ENCODE results near the gene ATG13. TPM values are rescaled to one million over a fixed set of nuclear protein-coding genes. Genes with fewer than 3 reads are reported as not detected.

ATG13 gene
- polyA plus RNA-seq, 1 donor (not counting 4 experiments of a cell fraction or from before 2014, with no cell fraction given) = 33.3 TPM

DNA sequence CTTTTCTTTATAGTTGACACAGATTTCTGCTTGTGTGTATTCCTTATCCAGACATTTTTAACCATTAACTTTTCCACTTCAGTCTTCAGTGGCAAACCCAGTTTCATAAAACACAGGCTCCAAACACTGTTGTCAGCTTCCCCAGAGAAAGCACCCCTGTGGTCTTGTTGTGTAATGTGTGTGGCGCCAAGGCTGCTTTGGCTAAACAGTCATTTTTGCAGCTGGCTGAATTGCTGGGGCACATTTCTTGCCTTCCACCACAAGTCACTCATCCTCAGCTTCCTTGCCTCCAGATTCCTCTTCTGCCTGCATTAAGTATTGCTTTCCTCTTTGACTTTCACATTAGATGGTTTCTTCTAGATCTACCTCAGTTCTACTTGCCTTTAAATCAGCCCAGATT lies 42.6 kb downstream of the ATG13 start:
- H4K20me1 ChIP-seq (ENCODE audit: control insufficient read depth, extremely low read depth, insufficient read depth, low read length) = peaks cover 3% of the 10 kb centered on the region
- H3K4me2 ChIP-seq (ENCODE audit: control insufficient read depth, extremely low read depth, insufficient read depth, low read depth, low read length) = no peak overlapping the region
- H3K9ac ChIP-seq (ENCODE audit: control insufficient read depth, extremely low read depth, insufficient read depth, low read length) = no peak overlapping the region
- H3K27me3 ChIP-seq (ENCODE audit: control insufficient read depth, extremely low read depth, insufficient read depth, low read length) = no peaks in the 10 kb centered on the region
- no peaks in the 10 kb centered on the region for H3K79me2 ChIP-seq (ENCODE audit: control insufficient read depth, insufficient read depth, low read length)
- TF ChIP-seq, protein P1, sequence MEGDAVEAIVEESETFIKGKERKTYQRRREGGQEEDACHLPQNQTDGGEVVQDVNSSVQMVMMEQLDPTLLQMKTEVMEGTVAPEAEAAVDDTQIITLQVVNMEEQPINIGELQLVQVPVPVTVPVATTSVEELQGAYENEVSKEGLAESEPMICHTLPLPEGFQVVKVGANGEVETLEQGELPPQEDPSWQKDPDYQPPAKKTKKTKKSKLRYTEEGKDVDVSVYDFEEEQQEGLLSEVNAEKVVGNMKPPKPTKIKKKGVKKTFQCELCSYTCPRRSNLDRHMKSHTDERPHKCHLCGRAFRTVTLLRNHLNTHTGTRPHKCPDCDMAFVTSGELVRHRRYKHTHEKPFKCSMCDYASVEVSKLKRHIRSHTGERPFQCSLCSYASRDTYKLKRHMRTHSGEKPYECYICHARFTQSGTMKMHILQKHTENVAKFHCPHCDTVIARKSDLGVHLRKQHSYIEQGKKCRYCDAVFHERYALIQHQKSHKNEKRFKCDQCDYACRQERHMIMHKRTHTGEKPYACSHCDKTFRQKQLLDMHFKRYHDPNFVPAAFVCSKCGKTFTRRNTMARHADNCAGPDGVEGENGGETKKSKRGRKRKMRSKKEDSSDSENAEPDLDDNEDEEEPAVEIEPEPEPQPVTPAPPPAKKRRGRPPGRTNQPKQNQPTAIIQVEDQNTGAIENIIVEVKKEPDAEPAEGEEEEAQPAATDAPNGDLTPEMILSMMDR (optimal IDR thresholded peaks at IDR 0.05 in 1 of 3, IDR thresholded peaks at IDR 0.05 in 1 of 3, conservative IDR thresholded peaks at IDR 0.05 in 1 of 3; ENCODE audit: extremely low read depth in 1 of 3, insufficient read depth in 2 of 3, low read length in 3 of 3) = no peak
- TF ChIP-seq EZH2 (IDR thresholded peaks at IDR 0.05; ENCODE audit: low read length) = no peak
- peaks cover 17 to 24% of the 10 kb centered on the region in 2 experiments for H3K36me3 ChIP-seq (ENCODE audit: control insufficient read depth in 2 of 2, extremely low read depth in 1 of 2, insufficient read depth in 2 of 2, low read length in 2 of 2)
- no peak for FAIRE-seq
- no peak overlapping the region for H3K4me3 ChIP-seq (ENCODE audit: control insufficient read depth in 2 of 3, extremely low read depth in 1 of 3, insufficient read depth in 2 of 3, low read depth in 1 of 3, low read length in 3 of 3)
- H3K9me1 ChIP-seq (ENCODE audit: control insufficient read depth, extremely low read depth, insufficient read depth, low read length) = no peaks in the 10 kb centered on the region
- no peaks in the 10 kb centered on the region for H3K9me3 ChIP-seq (ENCODE audit: control insufficient read depth, low read depth, low read length)
- H3K4me1 ChIP-seq (ENCODE audit: control insufficient read depth, extremely low read depth, insufficient read depth, low read length) = peaks cover 5% of the 10 kb centered on the region
- DNase-seq (ENCODE audit: low read depth, low spot score) = no peak
- dilution Hi-C loops (cut with MboI; ENCODE audit: extremely low pct_ligation_motif_present, low sequenced_read_pairs) = no loop called here
- no peak overlapping the region for H2AFZ ChIP-seq (ENCODE audit: control insufficient read depth, low read length)
- H3K27ac ChIP-seq (ENCODE audit: control insufficient read depth, insufficient read depth, low read length) = no peak overlapping the region

DNA sequence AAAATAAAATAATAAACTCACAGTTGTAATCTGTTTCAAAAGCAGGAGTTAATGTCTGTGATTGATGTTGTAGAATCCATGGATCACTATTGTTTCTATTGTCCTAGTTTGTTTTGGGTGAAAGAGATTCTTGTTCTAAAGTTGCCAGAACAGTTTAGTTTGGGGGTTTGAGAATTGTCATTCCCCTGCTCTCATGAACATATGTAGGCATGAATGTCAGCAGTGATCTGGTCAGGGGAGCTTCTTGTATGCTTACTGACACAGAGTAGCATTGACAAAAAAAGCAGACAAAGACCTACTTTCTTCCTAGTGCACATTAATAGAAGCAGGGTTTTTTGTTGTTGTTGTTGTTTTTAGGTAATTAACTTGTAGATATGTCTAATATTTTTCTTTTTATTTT lies 44.5 kb downstream of the ATG13 start:
- no peak for FAIRE-seq

More for the DNA sequence above, 44.5 kb downstream of the ATG13 start:
- Histone ChIP-seq H3K36me3 (ENCODE audit: control insufficient read depth in 2 of 2, extremely low read depth in 1 of 2, insufficient read depth in 2 of 2, low read length in 2 of 2) (peaks cover 20 to 32% of the 10 kb centered on the region in 2 experiments), H3K27ac (ENCODE audit: control insufficient read depth, insufficient read depth, low read length) (no peak overlapping the region), H3K79me2 (ENCODE audit: control insufficient read depth, insufficient read depth, low read length) (no peaks in the 10 kb centered on the region), H3K4me1 (ENCODE audit: control insufficient read depth, extremely low read depth, insufficient read depth, low read length) (peaks cover 5% of the 10 kb centered on the region), H3K27me3 (ENCODE audit: control insufficient read depth, extremely low read depth, insufficient read depth, low read length) (no peaks in the 10 kb centered on the region), H3K9me3 (ENCODE audit: control insufficient read depth, low read depth, low read length) (no peaks in the 10 kb centered on the region), H3K9ac (ENCODE audit: control insufficient read depth, extremely low read depth, insufficient read depth, low read length) (no peak overlapping the region), H2AFZ (ENCODE audit: control insufficient read depth, low read length) (no peak overlapping the region), H3K4me2 (ENCODE audit: control insufficient read depth, extremely low read depth, insufficient read depth, low read depth, low read length) (no peak overlapping the region), H4K20me1 (ENCODE audit: control insufficient read depth, extremely low read depth, insufficient read depth, low read length) (peaks cover 3% of the 10 kb centered on the region), H3K9me1 (ENCODE audit: control insufficient read depth, extremely low read depth, insufficient read depth, low read length) (no peaks in the 10 kb centered on the region), H3K4me3 (ENCODE audit: control insufficient read depth in 2 of 3, extremely low read depth in 1 of 3, insufficient read depth in 2 of 3, low read depth in 1 of 3, low read length in 3 of 3) (no peak overlapping the region)
- no peak for DNase-seq (ENCODE audit: low read depth, low spot score)
- TF ChIP-seq EZH2 (IDR thresholded peaks at IDR 0.05; ENCODE audit: low read length) = no peak
- TF ChIP-seq, protein P1 (optimal IDR thresholded peaks at IDR 0.05 in 1 of 3, IDR thresholded peaks at IDR 0.05 in 1 of 3, conservative IDR thresholded peaks at IDR 0.05 in 1 of 3; ENCODE audit: extremely low read depth in 1 of 3, insufficient read depth in 2 of 3, low read length in 3 of 3) = no peak
- dilution Hi-C loops (cut with MboI; ENCODE audit: extremely low pct_ligation_motif_present, low sequenced_read_pairs) = no loop called here

All from keratinocyte (primary cell).